ENCODE data around the gene KLRB1.

GRCh38 chr12:9642606-9643265 is 35.0 kb upstream of the KLRB1 start:
- TF ChIP-seq CTCF (IDR thresholded peaks at IDR 0.05; ENCODE audit: low read depth, low read length) = no peak
- no peak for TF ChIP-seq POLR2A (IDR thresholded peaks at IDR 0.05; ENCODE audit: extremely low read depth, insufficient read length)
- TF ChIP-seq MAX (IDR thresholded peaks at IDR 0.05; ENCODE audit: low read depth, low read length) = no peak

Measured in NB4 (cell line).